PC-9 (cell line): ENCODE measurements around the gene EGLN2. TPM values are rescaled to one million over a fixed set of nuclear protein-coding genes. Genes with fewer than 3 reads are reported as not detected.
"Not testable (repeated sequence)": the region's sequence is repeated elsewhere in the genome, so short reads cannot be mapped to it uniquely, and the experiment has no call there.

Source experiments
- BruUV-seq: library from RNA; stranded (reverse); fragments of 400-500 nt; replicated peaks from 2 replicates; lab custom pipeline; 2021; lab: Mats Ljungman, UMichigan
- CTCF ChIA-PET: fragments of 300-600 bp; sonication (Branson Sonifier 250); formaldehyde crosslinking; loops from one replicate; lab custom pipeline; 2022; ENCODE audit warnings: antibody characterized with exemption; lab: Charles Lee
- POLR2A ChIA-PET: fragments of 300-600 bp; sonication (Branson Sonifier 250); formaldehyde crosslinking; loops from one replicate; lab custom pipeline; 2022; ENCODE audit warnings: antibody characterized with exemption; ENCODE audit not compliant: unreplicated experiment; lab: Charles Lee
- DNase-seq, 2 experiments: peaks; one replicate each; pipeline versions ENCODE4 v3.0.0 to v3.0.0-alpha.2; 2015 to 2022; ENCODE audit warnings: mixed read lengths in 1 of 2
- H2AFZ ChIP-seq: fragments of 200-600 bp; sonication (generic); 2 replicates; pipeline ENCODE4 v1.8.1; 2017; ENCODE audit warnings: antibody characterized with exemption
- H3F3A ChIP-seq: fragments of 200-600 bp; sonication (generic); 2 replicates; pipeline ENCODE4 v1.8.1; 2017; ENCODE audit warnings: antibody characterized with exemption, mild to moderate bottlenecking, low read depth; ENCODE audit not compliant: insufficient read depth
- H3K27ac ChIP-seq: fragments of 200-600 bp; sonication (generic); 2 replicates; pipeline ENCODE4 v1.6.1; 2016; ENCODE audit warnings: mixed run types
- H3K27me3 ChIP-seq: fragments of 200-600 bp; sonication (generic); 2 replicates; pipeline ENCODE4 v1.6.1; 2016; ENCODE audit warnings: low read depth, mixed run types; ENCODE audit not compliant: insufficient read depth
- H3K36me3 ChIP-seq: fragments of 200-600 bp; sonication (generic); 2 replicates; pipeline ENCODE4 v1.6.1; 2016; ENCODE audit warnings: low read depth, mixed run types
- H3K4me1 ChIP-seq: fragments of 200-600 bp; sonication (generic); replicated peaks from 2 replicates; pipeline ENCODE4 v1.6.1; 2016; ENCODE audit warnings: mixed run types; ENCODE audit not compliant: insufficient read depth
- H3K4me2 ChIP-seq: fragments of 200-600 bp; sonication (generic); 2 replicates; pipeline ENCODE4 v1.6.1; 2017; ENCODE audit warnings: mixed run types
- H3K4me3 ChIP-seq: fragments of 200-600 bp; sonication (generic); 2 replicates; pipeline ENCODE4 v1.6.1; 2016; ENCODE audit warnings: mixed run types
- H3K79me2 ChIP-seq: fragments of 200-600 bp; sonication (generic); 2 replicates; pipeline ENCODE4 v1.6.1; 2017; ENCODE audit warnings: low read depth, mixed run types
- H3K9me2 ChIP-seq: fragments of 200-600 bp; sonication (generic); 2 replicates; pipeline ENCODE4 v1.8.1; 2017; ENCODE audit warnings: mild to moderate bottlenecking; ENCODE audit not compliant: insufficient read depth
- H3K9me3 ChIP-seq: fragments of 200-600 bp; sonication (generic); 2 replicates; pipeline ENCODE4 v1.8.1; 2016; ENCODE audit warnings: low read depth; ENCODE audit not compliant: insufficient read depth
- H4K20me1 ChIP-seq: fragments of 200-600 bp; sonication (generic); 2 replicates; pipeline ENCODE4 v1.8.1; 2017; ENCODE audit not compliant: insufficient read depth
- CTCF ChIP-seq: fragments of 200-600 bp; sonication (generic); conservative IDR thresholded peaks from 2 replicates; pipeline ENCODE4 v1.6.1; 2017; ENCODE audit warnings: mixed run types, antibody characterized with exemption, mild to moderate bottlenecking, moderate library complexity
- EZH2 ChIP-seq: fragments of 200-600 bp; sonication (generic); IDR thresholded peaks from 2 replicates; pipeline ENCODE4 v1.8.0; 2017; ENCODE audit warnings: antibody characterized with exemption, low read depth
- intact Hi-C: fragments of 100-400 bp; cut with micrococcal nuclease; formaldehyde crosslinking; loops from one replicate; pipeline ENCODE4 v1.10.0; 2022; ENCODE audit not compliant: unreplicated experiment
- total RNA-seq: library from RNA; stranded (reverse); gene quantifications from 2 replicates; pipeline ENCODE4 v1.2.3, GENCODE V29; 2021

EGLN2 gene
- total RNA-seq, 1 experiment from 2014 or later: 78.4 TPM

- no peaks in the 10 kb centered on the region for H3K9me2 ChIP-seq
- TF ChIP-seq EZH2: no peak
- H3K4me1 ChIP-seq: peaks cover 17% of the 10 kb centered on the region
- no TSS peak for BruUV-seq
- ChIA-PET POLR2A (interaction anchor here (0.6 to 0.7 kb wide), 2 partner anchors 33 to 532 kb away, joined by 4 read pairs; partner anchors contain the start of gene EGLN2), CTCF (interaction anchor here (1.5 kb wide), 1 partner anchor 13 kb away, joined by 5 read pairs; no protein-coding TSS in a partner anchor)
- no peaks in the 10 kb centered on the region for H3K9me3 ChIP-seq
- H3K4me3 ChIP-seq: no peak overlapping the region
- DNase-seq: peak; percentile 49 to 98
- H3F3A ChIP-seq: peaks cover 19% of the 10 kb centered on the region
- H3K36me3 ChIP-seq: no peaks in the 10 kb centered on the region
- no peaks in the 10 kb centered on the region for H3K27me3 ChIP-seq
- H4K20me1 ChIP-seq: no peaks in the 10 kb centered on the region
- no peaks in the 10 kb centered on the region for H3K79me2 ChIP-seq
- intact Hi-C loops: loop anchor here (2.0 kb wide), 1 partner anchor 131 kb away; no protein-coding TSS in a partner anchor
- H2AFZ ChIP-seq: no peak overlapping the region
- H3K27ac ChIP-seq: peak overlapping the region; percentile 71
- peak overlapping the region; percentile 46 for H3K4me2 ChIP-seq
Measured at GRCh38 chr19:40831502-40832430, 32.8 kb downstream of the EGLN2 start.

- POLR2A ChIA-PET: not testable (repeated sequence)
- peak overlapping the region; percentile 71 for H3K27ac ChIP-seq
Measured at GRCh38 chr19:40832431-40832790, 33.4 kb downstream of the EGLN2 start.

GRCh38 chr19:40833728-40834533 lies 34.9 kb downstream of the EGLN2 start:
- H3K4me2 ChIP-seq, DNase-seq, H3K36me3 ChIP-seq, H4K20me1 ChIP-seq, BruUV-seq, H3K27me3 ChIP-seq, H3K79me2 ChIP-seq, H3K9me2 ChIP-seq, H2AFZ ChIP-seq, H3K27ac ChIP-seq, POLR2A ChIA-PET, H3K4me3 ChIP-seq, H3K9me3 ChIP-seq: not testable (repeated sequence)
- intact Hi-C loops: loop anchor here (2.0 kb wide), 1 partner anchor 129 kb away; no protein-coding TSS in a partner anchor
- CTCF ChIA-PET: interaction anchor here (0.6 kb wide), 1 partner anchor 184 kb away, joined by 5 read pairs; no protein-coding TSS in a partner anchor
- H3F3A ChIP-seq: peaks cover 19% of the 10 kb centered on the region
- H3K4me1 ChIP-seq: peaks cover 17% of the 10 kb centered on the region

More at GRCh38 chr19:40832431-40832790, 33.4 kb downstream of the EGLN2 start:
- H3K9me2 ChIP-seq, H3K27me3 ChIP-seq, H3K4me2 ChIP-seq, CTCF ChIA-PET, BruUV-seq, H4K20me1 ChIP-seq, H3K4me3 ChIP-seq, H3K36me3 ChIP-seq, H3K79me2 ChIP-seq, DNase-seq, H2AFZ ChIP-seq, H3K9me3 ChIP-seq: not testable (repeated sequence)
- Histone ChIP-seq H3F3A (peaks cover 19% of the 10 kb centered on the region), H3K4me1 (peaks cover 17% of the 10 kb centered on the region)
- intact Hi-C loops: loop anchor here (2.0 kb wide), 1 partner anchor 130 kb away; no protein-coding TSS in a partner anchor

GRCh38 chr19:40836754-40837429 lies 37.9 kb downstream of the EGLN2 start:
- Histone ChIP-seq H2AFZ (no peak overlapping the region), H3K79me2 (no peaks in the 10 kb centered on the region), H3K4me1 (0 out of 2 replicates have a peak, but pooled peaks cover 5% of the 10 kb centered on the region), H4K20me1 (no peaks in the 10 kb centered on the region), H3K9me3 (no peaks in the 10 kb centered on the region), H3K27ac (no peak overlapping the region), H3F3A (peaks cover 4% of the 10 kb centered on the region), H3K4me3 (no peak overlapping the region), H3K36me3 (no peaks in the 10 kb centered on the region), H3K4me2 (no peak overlapping the region), H3K27me3 (no peaks in the 10 kb centered on the region), H3K9me2 (no peaks in the 10 kb centered on the region)
- no TSS peak for BruUV-seq
- TF ChIP-seq CTCF (no peak), EZH2 (no peak)
- POLR2A ChIA-PET: no interaction called here
- no peak for DNase-seq
- CTCF ChIA-PET: no interaction called here
- intact Hi-C loops: no loop called here

GRCh38 chr19:40838477-40838876 lies 39.5 kb downstream of the EGLN2 start:
- H2AFZ ChIP-seq, H3K79me2 ChIP-seq, CTCF ChIA-PET, BruUV-seq, H3K9me3 ChIP-seq, DNase-seq, H3K4me2 ChIP-seq, H3K27me3 ChIP-seq, H3K27ac ChIP-seq, POLR2A ChIA-PET, H3K36me3 ChIP-seq, H4K20me1 ChIP-seq, H3K4me3 ChIP-seq, intact Hi-C loops, H3K9me2 ChIP-seq, H3F3A ChIP-seq, H3K4me1 ChIP-seq: not testable (repeated sequence)
